DMS114 treated with DMSO at 0.1 percent for 48 hours (cell line): ENCODE results near the gene INPP4A.
"Not testable (repeated sequence)": the region's sequence is repeated elsewhere in the genome, so short reads cannot be mapped to it uniquely, and the experiment has no call there.

Source experiments
- DNase-seq: peaks from one replicate; lab custom pipeline; 2025; ENCODE audit not compliant: unreplicated experiment; lab: John Stamatoyannopoulos, UW

INPP4A gene

GRCh38 chr2:98577313-98577712 is 132.7 kb downstream of the INPP4A start:
- DNase-seq, result no peak

GRCh38 chr2:98578231-98578630 is 133.6 kb downstream of the INPP4A start:
- DNase-seq, result no peak

- DNase-seq, result no peak
These were observed 135.3 kb downstream of the INPP4A start for GRCh38 chr2:98579926-98580325.

- DNase-seq, result no peak
These were observed 136.1 kb downstream of the INPP4A start for GRCh38 chr2:98580656-98581284.

- DNase-seq, result no peak
These were observed 137.9 kb downstream of the INPP4A start for GRCh38 chr2:98582523-98582922.

- DNase-seq, result no peak
These were observed 138.6 kb downstream of the INPP4A start for GRCh38 chr2:98583276-98583675.

- DNase-seq, result no peak
These were observed 139.4 kb downstream of the INPP4A start for GRCh38 chr2:98583816-98584618.

GRCh38 chr2:98585386-98585785 is 140.7 kb downstream of the INPP4A start:
- DNase-seq, result no peak

- no peak for DNase-seq
These were observed 142.0 kb downstream of the INPP4A start for GRCh38 chr2:98586551-98587140.

GRCh38 chr2:98588880-98589431 is 144.3 kb downstream of the INPP4A start:
- no peak for DNase-seq

GRCh38 chr2:98589489-98589888 is 144.8 kb downstream of the INPP4A start:
- DNase-seq, result no peak

- no peak for DNase-seq
These were observed 147.9 kb downstream of the INPP4A start for GRCh38 chr2:98592565-98592964.

GRCh38 chr2:98594665-98595064 is 150.0 kb downstream of the INPP4A start:
- DNase-seq, result not testable (repeated sequence)

GRCh38 chr2:98598781-98599428 is 154.2 kb downstream of the INPP4A start:
- no peak for DNase-seq

- DNase-seq, result peak; percentile 52
These were observed 157.0 kb downstream of the INPP4A start for GRCh38 chr2:98601532-98602132.

GRCh38 chr2:98604547-98604946 is 159.9 kb downstream of the INPP4A start:
- DNase-seq, result no peak

GRCh38 chr2:98605076-98605475 is 160.4 kb downstream of the INPP4A start:
- no peak for DNase-seq

GRCh38 chr2:98606431-98606830 is 161.8 kb downstream of the INPP4A start:
- no peak for DNase-seq

GRCh38 chr2:98607104-98607503 is 162.4 kb downstream of the INPP4A start:
- no peak for DNase-seq

- no peak for DNase-seq
These were observed 163.1 kb downstream of the INPP4A start for GRCh38 chr2:98607741-98608115.
